Lung microvascular endothelial cell (primary cell): ENCODE data around the gene TNK1. TPM values are rescaled to one million over a fixed set of nuclear protein-coding genes. Genes with fewer than 3 reads are reported as not detected.

Experiments
- DNase-seq, 2 donors: peaks; one replicate each; pipeline versions ENCODE4 v3.0.0 to v3.0.0-alpha.2; 2010; ENCODE audit warnings: low read depth in 2 of 2
- total RNA-seq: library from RNA; depleted of rRNA; stranded (reverse); fragments of >200 nt; gene quantifications from 2 replicates; pipeline ENCODE4 v1.2.1, GENCODE V29; 2014

TNK1 gene
- total RNA-seq, 1 donor from 2014 or later, result 1.8 TPM

GRCh38 chr17:7389924-7390910 lies 9.3 kb downstream of the TNK1 start:
- DNase-seq, result no peak

- DNase-seq, result peak; percentile 40 to 70
Observed at GRCh38 chr17:7391307-7391706, 10.4 kb downstream of the TNK1 start.

GRCh38 chr17:7392696-7393612 lies 12.1 kb downstream of the TNK1 start:
- DNase-seq, result no peak

GRCh38 chr17:7393613-7394451 lies 12.9 kb downstream of the TNK1 start:
- no peak for DNase-seq

- peak; percentile 78 to 87 for DNase-seq
Observed at GRCh38 chr17:7394452-7395191, 13.7 kb downstream of the TNK1 start, which contains the start of gene PLSCR3. Gene PLSCR3 (minus strand): TSS chr17:7394525. CDS start chr17:7394110, 415 bp downstream.

- no peak for DNase-seq
Observed at GRCh38 chr17:7396147-7396546, 15.3 kb downstream of the TNK1 start.

GRCh38 chr17:7398612-7399011 lies 17.7 kb downstream of the TNK1 start:
- no peak for DNase-seq

GRCh38 chr17:7403043-7403726 lies 22.3 kb downstream of the TNK1 start:
- DNase-seq, result peak in 1 of 2 donors; percentile 10

- DNase-seq, result no peak
Observed at GRCh38 chr17:7403727-7403976, 22.8 kb downstream of the TNK1 start.

GRCh38 chr17:7403977-7404736 lies 23.3 kb downstream of the TNK1 start, which contains the start of gene TMEM256:
Gene TMEM256 (minus strand): TSS chr17:7404097. CDS start chr17:7404084, 13 bp downstream.
- peak; percentile 100 for DNase-seq

GRCh38 chr17:7404737-7405349 lies 24.0 kb downstream of the TNK1 start:
- peak in 1 of 2 donors; percentile 19 for DNase-seq

GRCh38 chr17:7405350-7406234 lies 24.7 kb downstream of the TNK1 start:
- DNase-seq, result no peak

- no peak for DNase-seq
Observed at GRCh38 chr17:7406235-7406825, 25.4 kb downstream of the TNK1 start.

GRCh38 chr17:7407082-7407481 lies 26.2 kb downstream of the TNK1 start:
- DNase-seq, result no peak

GRCh38 chr17:7407485-7408251 lies 26.8 kb downstream of the TNK1 start, which contains the start of gene NLGN2:
Gene NLGN2 (plus strand): TSS chr17:7407845. CDS start chr17:7408256, 411 bp downstream.
- DNase-seq, result no peak

- DNase-seq, result no peak
Observed at GRCh38 chr17:7408252-7408727, 27.4 kb downstream of the TNK1 start.
